Measurements from ENCODE around the gene ACOT8.

DNA sequence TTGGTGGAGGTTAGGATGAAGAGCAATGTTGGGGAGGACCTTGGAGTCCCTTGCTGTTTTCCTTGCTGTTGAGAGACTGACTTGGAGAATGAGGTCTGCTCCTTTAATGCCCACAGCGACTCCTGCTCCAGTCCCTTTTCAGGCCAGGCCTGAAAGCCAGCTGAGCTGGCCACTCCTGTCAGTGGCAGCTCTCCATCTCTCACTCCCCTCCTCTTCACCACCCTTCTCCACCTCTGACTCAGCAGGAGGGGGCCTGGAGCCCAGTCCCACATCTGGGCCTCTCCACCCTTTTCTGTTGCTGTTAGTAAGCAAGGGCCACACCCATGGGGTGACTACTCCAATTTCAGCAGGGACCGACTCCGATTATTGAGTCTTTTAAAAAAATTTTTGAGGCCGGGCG lies 21.4 kb downstream of the ACOT8 start:
- TF ChIP-seq, protein P1, sequence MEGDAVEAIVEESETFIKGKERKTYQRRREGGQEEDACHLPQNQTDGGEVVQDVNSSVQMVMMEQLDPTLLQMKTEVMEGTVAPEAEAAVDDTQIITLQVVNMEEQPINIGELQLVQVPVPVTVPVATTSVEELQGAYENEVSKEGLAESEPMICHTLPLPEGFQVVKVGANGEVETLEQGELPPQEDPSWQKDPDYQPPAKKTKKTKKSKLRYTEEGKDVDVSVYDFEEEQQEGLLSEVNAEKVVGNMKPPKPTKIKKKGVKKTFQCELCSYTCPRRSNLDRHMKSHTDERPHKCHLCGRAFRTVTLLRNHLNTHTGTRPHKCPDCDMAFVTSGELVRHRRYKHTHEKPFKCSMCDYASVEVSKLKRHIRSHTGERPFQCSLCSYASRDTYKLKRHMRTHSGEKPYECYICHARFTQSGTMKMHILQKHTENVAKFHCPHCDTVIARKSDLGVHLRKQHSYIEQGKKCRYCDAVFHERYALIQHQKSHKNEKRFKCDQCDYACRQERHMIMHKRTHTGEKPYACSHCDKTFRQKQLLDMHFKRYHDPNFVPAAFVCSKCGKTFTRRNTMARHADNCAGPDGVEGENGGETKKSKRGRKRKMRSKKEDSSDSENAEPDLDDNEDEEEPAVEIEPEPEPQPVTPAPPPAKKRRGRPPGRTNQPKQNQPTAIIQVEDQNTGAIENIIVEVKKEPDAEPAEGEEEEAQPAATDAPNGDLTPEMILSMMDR (IDR thresholded peaks at IDR 0.05) = no peak
- no peak for TF ChIP-seq EZH2 (IDR thresholded peaks at IDR 0.05)

Data from neural progenitor cell (in vitro differentiated cells).